HG03521 (cell line): ENCODE measurements around the gene KLHL12.

ENCODE experiments used
- ATAC-seq: cut with Tn5 transposase; IDR thresholded peaks from one replicate; pipeline ENCODE4 v1.9.1; 2021; ENCODE audit warnings: mild to moderate bottlenecking, moderate library complexity; ENCODE audit not compliant: unreplicated experiment

KLHL12 gene

GRCh38 chr1:202844259-202844658 is 82.8 kb downstream of the KLHL12 start:
- no peak for ATAC-seq

GRCh38 chr1:202843081-202843480 is 84.0 kb downstream of the KLHL12 start:
- no peak for ATAC-seq
